Progenitor cell of endocrine pancreas (in vitro differentiated cells): ENCODE measurements around the gene PRRT2. TPM values are rescaled to one million over a fixed set of nuclear protein-coding genes. Genes with fewer than 3 reads are reported as not detected.
A peak's percentile ranks its signal among the peaks of the same experiment; 100 is the strongest.

Experiments used
- DNase-seq: peaks from one replicate; pipeline ENCODE4 v3.0.0; 2021; ENCODE audit warnings: low spot score; ENCODE audit not compliant: unreplicated experiment
- H3K27ac Mint-ChIP-seq: 2 replicates; pipeline ENCODE4 v1.8.0; 2021; ENCODE audit warnings: mild to moderate bottlenecking, moderate library complexity, mixed read lengths
- H3K27me3 Mint-ChIP-seq: 2 replicates; pipeline ENCODE4 v1.8.0; 2021; ENCODE audit warnings: mixed read lengths
- H3K36me3 Mint-ChIP-seq: 2 replicates; pipeline ENCODE4 v1.8.0; 2022; ENCODE audit warnings: mixed read lengths; ENCODE audit not compliant: insufficient read depth
- H3K4me1 Mint-ChIP-seq: 2 replicates; pipeline ENCODE4 v1.8.0; 2021; ENCODE audit warnings: low read depth, mixed read lengths
- H3K4me3 Mint-ChIP-seq: 2 replicates; pipeline ENCODE4 v1.8.0; 2021; ENCODE audit warnings: low read depth, mild to moderate bottlenecking, moderate library complexity, mixed read lengths
- H3K9me3 Mint-ChIP-seq: 2 replicates; pipeline ENCODE4 v1.8.0; 2021; ENCODE audit warnings: low read depth, mixed read lengths
- total RNA-seq: library from RNA; stranded (reverse); gene quantifications from 2 replicates; pipeline ENCODE4 v1.2.1, GENCODE V29; 2021
- TF ChIP-seq, protein P1 (sequence below): fragments of 200-600 bp; sonication (generic); IDR thresholded peaks from one replicate; pipeline ENCODE4 v1.5.0; 2021; ENCODE audit warnings: antibody characterized with exemption, mild to moderate bottlenecking; ENCODE audit not compliant: unreplicated experiment

PRRT2 gene
- total RNA-seq, 1 donor from 2014 or later = 1.4 TPM

DNA sequence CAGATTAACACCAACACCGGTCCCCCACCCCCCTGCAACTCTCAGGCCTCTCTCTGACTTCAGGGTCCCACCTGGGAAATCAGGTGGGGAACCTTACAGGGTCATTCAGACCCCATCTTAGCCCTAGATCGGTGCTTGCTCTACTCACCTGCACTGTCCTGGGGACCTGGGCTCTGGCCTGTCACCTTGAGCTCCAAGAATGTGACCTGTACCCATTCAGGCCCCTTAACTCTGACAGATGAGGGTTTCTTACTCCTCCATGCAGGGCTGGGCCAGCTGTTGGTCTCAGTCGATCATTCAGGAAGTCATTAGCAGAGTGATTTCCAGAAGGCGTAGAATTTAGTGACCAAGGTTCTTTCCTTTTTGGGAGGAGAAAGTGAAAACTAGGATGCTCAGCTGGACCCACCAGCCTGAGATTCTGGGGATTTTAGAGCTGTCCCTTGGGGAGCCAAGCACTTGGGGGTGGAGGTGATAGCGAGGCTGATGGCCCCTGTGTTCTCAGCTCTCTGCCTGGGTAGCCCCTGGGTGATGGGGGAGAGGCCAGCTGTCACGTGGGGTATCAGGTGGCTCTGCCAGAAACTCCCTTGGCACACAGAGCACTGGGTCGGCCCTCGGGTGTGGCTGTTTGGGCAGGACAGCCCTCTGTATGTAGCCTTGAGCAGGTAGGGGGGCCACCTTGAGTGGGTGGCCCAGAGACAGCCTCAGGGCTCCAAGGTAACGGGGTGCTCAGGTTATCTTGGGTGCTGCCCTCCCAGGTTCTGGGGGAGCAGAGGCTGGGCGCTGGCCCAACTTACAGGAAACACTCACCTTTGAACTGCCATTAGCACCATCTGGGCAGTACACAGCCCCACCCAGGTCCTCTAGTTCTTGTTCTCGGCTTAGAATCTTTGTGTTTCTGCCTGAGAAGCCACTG is 9.0 kb downstream of the PRRT2 start:
- Mint-ChIP-seq H3K9me3 (no peaks in the 10 kb centered on the region), H3K4me3 (peak overlapping the region; percentile 59), H3K27me3 (no peaks in the 10 kb centered on the region), H3K36me3 (peaks cover 15% of the 10 kb centered on the region), H3K4me1 (peaks cover 24% of the 10 kb centered on the region), H3K27ac (peak overlapping the region; percentile 20)
- no peak for DNase-seq
- TF ChIP-seq, protein P1, sequence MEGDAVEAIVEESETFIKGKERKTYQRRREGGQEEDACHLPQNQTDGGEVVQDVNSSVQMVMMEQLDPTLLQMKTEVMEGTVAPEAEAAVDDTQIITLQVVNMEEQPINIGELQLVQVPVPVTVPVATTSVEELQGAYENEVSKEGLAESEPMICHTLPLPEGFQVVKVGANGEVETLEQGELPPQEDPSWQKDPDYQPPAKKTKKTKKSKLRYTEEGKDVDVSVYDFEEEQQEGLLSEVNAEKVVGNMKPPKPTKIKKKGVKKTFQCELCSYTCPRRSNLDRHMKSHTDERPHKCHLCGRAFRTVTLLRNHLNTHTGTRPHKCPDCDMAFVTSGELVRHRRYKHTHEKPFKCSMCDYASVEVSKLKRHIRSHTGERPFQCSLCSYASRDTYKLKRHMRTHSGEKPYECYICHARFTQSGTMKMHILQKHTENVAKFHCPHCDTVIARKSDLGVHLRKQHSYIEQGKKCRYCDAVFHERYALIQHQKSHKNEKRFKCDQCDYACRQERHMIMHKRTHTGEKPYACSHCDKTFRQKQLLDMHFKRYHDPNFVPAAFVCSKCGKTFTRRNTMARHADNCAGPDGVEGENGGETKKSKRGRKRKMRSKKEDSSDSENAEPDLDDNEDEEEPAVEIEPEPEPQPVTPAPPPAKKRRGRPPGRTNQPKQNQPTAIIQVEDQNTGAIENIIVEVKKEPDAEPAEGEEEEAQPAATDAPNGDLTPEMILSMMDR = no peak

DNA sequence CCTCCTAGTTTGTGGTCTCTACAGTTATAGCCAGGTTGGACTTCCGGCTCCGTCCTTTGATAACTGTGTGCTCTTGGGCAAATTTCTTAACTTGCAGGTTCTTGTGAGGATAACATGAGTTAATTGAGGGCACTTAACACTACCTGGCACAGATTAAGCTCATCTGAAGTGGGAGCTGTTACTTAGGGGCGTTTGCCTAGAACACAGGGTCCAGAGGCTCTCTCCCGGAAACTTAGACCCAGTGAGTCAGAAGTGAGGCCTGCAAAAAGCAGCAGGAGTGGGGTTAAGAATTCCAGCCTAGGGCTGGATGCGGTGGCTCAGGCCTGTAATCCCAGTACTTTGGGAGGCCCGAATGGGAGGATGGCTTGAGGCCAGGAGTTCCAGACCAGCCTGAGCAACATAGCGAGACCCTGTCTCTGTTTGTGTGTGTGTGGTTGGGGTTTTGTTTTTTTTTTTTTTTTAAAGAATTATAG is 9.7 kb downstream of the PRRT2 start:
- Mint-ChIP-seq H3K9me3 (no peaks in the 10 kb centered on the region), H3K36me3 (peaks cover 15% of the 10 kb centered on the region), H3K4me1 (peaks cover 24% of the 10 kb centered on the region), H3K4me3 (no peak overlapping the region), H3K27ac (peak overlapping the region; percentile 37), H3K27me3 (no peaks in the 10 kb centered on the region)
- TF ChIP-seq, protein P1 = no peak
- no peak for DNase-seq

DNA sequence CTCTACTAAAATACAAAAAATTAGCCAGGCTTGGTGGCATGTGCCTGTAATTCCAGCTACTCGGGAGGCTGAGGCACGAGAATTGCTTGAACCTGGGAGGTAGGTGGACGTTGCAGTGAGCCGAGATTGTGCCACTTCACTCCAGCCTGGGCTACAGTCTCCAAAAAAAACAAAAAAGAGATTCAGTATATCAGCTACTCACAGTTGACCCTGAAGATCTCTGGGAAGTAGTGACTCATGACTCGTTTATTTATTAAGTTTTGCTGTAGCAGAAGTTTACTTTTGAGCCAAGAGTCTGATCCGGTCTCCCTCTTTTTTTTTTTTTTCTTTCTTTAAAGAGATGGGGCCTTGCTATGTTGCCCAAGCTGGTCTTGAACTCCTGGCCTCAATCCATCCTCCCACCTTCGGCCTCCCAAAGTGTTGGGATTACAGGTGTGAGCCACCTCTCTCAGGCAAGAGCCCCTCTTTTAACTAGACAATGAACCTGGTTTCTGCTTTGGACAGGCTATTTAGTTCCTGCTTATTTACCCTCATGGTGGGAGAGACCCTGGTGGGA is 12.7 kb downstream of the PRRT2 start:
- H3K27ac Mint-ChIP-seq = no peak overlapping the region
- TF ChIP-seq, protein P1 = no peak
- H3K4me1 Mint-ChIP-seq = peaks cover 15% of the 10 kb centered on the region

DNA sequence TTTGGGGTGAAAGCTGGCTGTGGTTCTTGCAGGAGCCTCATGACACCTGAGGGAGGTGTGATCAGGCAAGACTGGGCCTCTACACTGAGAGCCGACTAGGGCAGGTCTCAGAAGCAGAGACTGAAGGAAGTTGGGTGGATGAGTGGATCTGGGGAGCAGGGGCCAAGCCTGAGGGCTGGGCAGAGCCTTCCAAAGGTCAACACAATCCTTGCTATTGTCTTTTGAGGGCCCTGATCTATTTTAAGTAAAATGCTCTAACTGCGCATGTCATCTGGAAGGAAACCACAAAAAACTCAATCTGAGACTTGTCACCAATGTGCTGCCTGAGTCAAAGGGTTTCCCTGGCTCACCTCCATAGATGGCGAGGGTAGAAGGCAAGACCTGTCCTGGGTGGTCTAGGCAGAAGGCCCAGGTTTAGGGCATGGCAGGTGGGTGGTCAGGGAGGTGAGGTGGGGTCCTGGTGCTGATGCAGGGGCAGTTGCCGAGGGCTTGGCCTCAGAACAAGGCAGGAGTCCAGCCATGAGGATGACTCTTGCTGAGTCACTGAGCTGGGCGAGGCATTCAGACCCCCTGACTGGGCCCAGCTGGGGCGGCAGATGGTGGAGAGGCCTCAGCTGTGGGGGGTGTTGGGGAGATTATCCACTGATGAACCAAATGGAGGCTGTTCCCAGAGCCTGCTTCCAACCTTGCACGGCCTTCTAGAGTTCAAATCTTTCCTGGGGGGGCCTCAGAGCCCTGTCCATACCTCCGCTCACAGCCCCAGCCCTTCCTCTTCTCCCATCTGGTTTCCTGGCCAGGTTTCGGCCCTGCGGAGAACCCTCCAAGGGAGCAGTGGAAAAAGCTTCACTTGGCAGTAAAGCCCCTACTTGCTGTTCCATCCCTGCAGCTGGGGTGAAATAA is 13.4 kb downstream of the PRRT2 start:
- Mint-ChIP-seq H3K27ac (peak overlapping the region; percentile 30), H3K4me3 (no peak overlapping the region), H3K4me1 (peaks cover 14% of the 10 kb centered on the region), H3K36me3 (no peaks in the 10 kb centered on the region), H3K27me3 (no peaks in the 10 kb centered on the region), H3K9me3 (no peaks in the 10 kb centered on the region)
- TF ChIP-seq, protein P1 = no peak
- DNase-seq = no peak

More for the DNA sequence above, 12.7 kb downstream of the PRRT2 start:
- H3K36me3 Mint-ChIP-seq = peaks cover 1% of the 10 kb centered on the region
- no peaks in the 10 kb centered on the region for H3K9me3 Mint-ChIP-seq
- H3K4me3 Mint-ChIP-seq = no peak overlapping the region
- DNase-seq = no peak
- H3K27me3 Mint-ChIP-seq = no peaks in the 10 kb centered on the region

DNA sequence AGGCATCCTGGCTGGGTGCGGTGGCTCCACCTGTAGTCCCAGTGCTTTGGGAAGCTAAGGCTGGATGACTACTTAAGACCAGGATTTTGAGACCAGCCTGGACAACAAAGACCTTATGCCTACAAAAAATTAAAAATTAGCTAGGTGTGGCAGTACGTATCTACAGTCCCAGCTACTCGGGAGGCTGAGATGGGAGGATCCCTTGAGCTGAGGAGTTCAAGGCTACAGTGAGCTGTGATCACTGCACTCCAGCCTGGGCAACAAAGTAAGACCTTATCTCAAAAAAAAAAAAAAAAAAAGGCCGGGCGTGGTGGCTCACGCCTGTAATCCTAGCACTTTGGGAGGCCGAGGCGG is 14.3 kb downstream of the PRRT2 start:
- H3K4me1 Mint-ChIP-seq = peaks cover 8% of the 10 kb centered on the region
- H3K9me3 Mint-ChIP-seq = no peaks in the 10 kb centered on the region
- DNase-seq = no peak
- H3K27ac Mint-ChIP-seq = no peak overlapping the region
- no peaks in the 10 kb centered on the region for H3K36me3 Mint-ChIP-seq
- no peak overlapping the region for H3K4me3 Mint-ChIP-seq
- H3K27me3 Mint-ChIP-seq = no peaks in the 10 kb centered on the region
- TF ChIP-seq, protein P1 = no peak
